ENCODE measurements around the gene CACNB4.

Gene CACNB4

GRCh38 chr2:152072011-152072410 lies 26.8 kb downstream of the CACNB4 start:
- no peak overlapping the region for H3K4me3 ChIP-seq (ENCODE audit: low read depth, low read length)
- DNase-seq (ENCODE audit: low read depth), result no peak
- TF ChIP-seq, protein P1, sequence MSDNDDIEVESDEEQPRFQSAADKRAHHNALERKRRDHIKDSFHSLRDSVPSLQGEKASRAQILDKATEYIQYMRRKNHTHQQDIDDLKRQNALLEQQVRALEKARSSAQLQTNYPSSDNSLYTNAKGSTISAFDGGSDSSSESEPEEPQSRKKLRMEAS (IDR thresholded peaks at IDR 0.05; ENCODE audit: low read depth, low read length), result no peak
- TF ChIP-seq CTCF (IDR thresholded peaks at IDR 0.05; ENCODE audit: low read depth, low read length) (no peak), POLR2A (IDR thresholded peaks at IDR 0.05; ENCODE audit: extremely low read depth, insufficient read length) (no peak), MYC (IDR thresholded peaks at IDR 0.05; ENCODE audit: low read depth, low read length) (no peak)

- no peak for DNase-seq (ENCODE audit: low read depth)
- H3K4me3 ChIP-seq (ENCODE audit: low read depth, low read length), result no peak overlapping the region
- TF ChIP-seq MYC (IDR thresholded peaks at IDR 0.05; ENCODE audit: low read depth, low read length) (no peak), POLR2A (IDR thresholded peaks at IDR 0.05; ENCODE audit: extremely low read depth, insufficient read length) (no peak), CTCF (IDR thresholded peaks at IDR 0.05; ENCODE audit: low read depth, low read length) (no peak)
- TF ChIP-seq, protein P1 (IDR thresholded peaks at IDR 0.05; ENCODE audit: low read depth, low read length), result no peak
These were observed 27.3 kb downstream of the CACNB4 start for GRCh38 chr2:152071518-152071917.

DNA sequence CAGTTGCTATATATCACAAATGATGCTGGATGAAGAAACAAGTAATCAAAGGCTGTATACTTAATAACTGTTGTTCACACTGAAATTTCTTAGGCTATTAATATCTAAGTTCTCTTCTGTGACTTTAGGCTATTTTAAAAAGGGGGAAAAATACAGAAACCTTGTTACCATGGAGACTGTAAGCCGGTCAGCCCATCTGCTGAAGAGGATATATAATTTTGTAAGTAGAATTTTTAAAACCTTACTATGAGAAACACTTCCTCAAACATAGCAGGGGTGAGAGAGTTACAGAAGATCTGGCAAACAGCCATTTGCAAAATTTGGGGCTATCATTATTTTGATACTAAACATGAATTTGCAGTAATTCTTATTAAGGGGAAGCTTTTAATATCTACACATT lies 27.8 kb downstream of the CACNB4 start:
- no peak for DNase-seq (ENCODE audit: low read depth)
- H3K4me3 ChIP-seq (ENCODE audit: low read depth, low read length), result no peak overlapping the region
- no peak for TF ChIP-seq POLR2A (IDR thresholded peaks at IDR 0.05; ENCODE audit: extremely low read depth, insufficient read length)
- no peak for TF ChIP-seq CTCF (IDR thresholded peaks at IDR 0.05; ENCODE audit: low read depth, low read length)
- no peak for TF ChIP-seq MYC (IDR thresholded peaks at IDR 0.05; ENCODE audit: low read depth, low read length)
- TF ChIP-seq, protein P1 (IDR thresholded peaks at IDR 0.05; ENCODE audit: low read depth, low read length), result no peak

DNA sequence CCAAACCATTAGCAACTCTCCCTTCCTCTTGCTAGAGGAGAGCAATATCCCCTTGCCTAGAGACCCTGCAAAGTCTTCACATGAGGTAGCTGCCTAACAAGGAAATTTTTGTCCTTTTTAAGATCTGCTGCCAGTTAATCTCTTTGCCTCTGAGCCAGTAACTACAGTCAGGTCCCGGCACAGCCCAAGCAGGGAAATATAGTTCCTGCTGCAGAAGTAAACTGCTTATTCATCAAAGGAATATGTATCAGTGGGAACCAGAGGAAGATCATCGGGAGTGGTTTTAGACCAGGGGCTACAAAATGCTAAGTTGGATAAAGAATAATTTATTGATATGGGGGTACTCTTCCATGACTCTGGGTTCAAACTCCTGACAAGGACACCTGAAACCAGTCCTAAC lies 30.6 kb downstream of the CACNB4 start:
- TF ChIP-seq CTCF (IDR thresholded peaks at IDR 0.05; ENCODE audit: low read depth, low read length) (no peak), MYC (IDR thresholded peaks at IDR 0.05; ENCODE audit: low read depth, low read length) (no peak), POLR2A (IDR thresholded peaks at IDR 0.05; ENCODE audit: extremely low read depth, insufficient read length) (no peak)
- TF ChIP-seq, protein P1 (IDR thresholded peaks at IDR 0.05; ENCODE audit: low read depth, low read length), result no peak
- H3K4me3 ChIP-seq (ENCODE audit: low read depth, low read length), result no peak overlapping the region
- no peak for DNase-seq (ENCODE audit: low read depth)

DNA sequence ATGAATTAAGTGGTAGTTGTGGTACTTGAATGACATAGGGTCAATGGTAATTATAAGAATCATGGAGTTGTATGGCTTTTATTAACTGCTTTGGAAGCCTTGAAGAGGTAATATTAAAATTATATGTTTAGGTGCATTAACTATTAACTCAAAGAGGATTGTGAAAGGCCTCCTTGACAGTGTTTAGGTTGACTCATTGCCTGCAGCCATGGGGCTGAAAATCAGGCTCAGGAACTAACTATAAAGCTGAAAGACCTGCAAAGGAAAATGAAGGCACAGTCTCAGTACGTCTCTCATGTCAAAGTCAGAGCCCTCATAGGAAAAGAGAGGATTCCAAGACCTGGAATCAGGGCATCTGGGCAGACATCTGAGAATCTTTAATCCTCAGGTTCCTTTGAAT lies 31.0 kb downstream of the CACNB4 start:
- no peak overlapping the region for H3K4me3 ChIP-seq (ENCODE audit: low read depth, low read length)
- DNase-seq (ENCODE audit: low read depth), result no peak
- TF ChIP-seq, protein P1 (IDR thresholded peaks at IDR 0.05; ENCODE audit: low read depth, low read length), result no peak
- TF ChIP-seq POLR2A (IDR thresholded peaks at IDR 0.05; ENCODE audit: extremely low read depth, insufficient read length), result no peak
- no peak for TF ChIP-seq CTCF (IDR thresholded peaks at IDR 0.05; ENCODE audit: low read depth, low read length)
- TF ChIP-seq MYC (IDR thresholded peaks at IDR 0.05; ENCODE audit: low read depth, low read length), result no peak

- DNase-seq (ENCODE audit: low read depth), result no peak
- TF ChIP-seq, protein P1 (IDR thresholded peaks at IDR 0.05; ENCODE audit: low read depth, low read length), result no peak
- TF ChIP-seq MYC (IDR thresholded peaks at IDR 0.05; ENCODE audit: low read depth, low read length) (no peak), POLR2A (IDR thresholded peaks at IDR 0.05; ENCODE audit: extremely low read depth, insufficient read length) (no peak), CTCF (IDR thresholded peaks at IDR 0.05; ENCODE audit: low read depth, low read length) (no peak)
- H3K4me3 ChIP-seq (ENCODE audit: low read depth, low read length), result no peak overlapping the region
These were observed 32.9 kb downstream of the CACNB4 start for GRCh38 chr2:152065945-152066344.

Data from NB4 (cell line).